IgD-negative memory B cell (primary cell): Measurements from ENCODE around the gene ZNF398. TPM values are rescaled to one million over a fixed set of nuclear protein-coding genes. Genes with fewer than 3 reads are reported as not detected.
A peak's percentile ranks its signal among the peaks of the same experiment; 100 is the strongest.

Source experiments
- H3K27ac Mint-ChIP-seq, 3 donors: one replicate each; pipeline ENCODE4 v1.8.0; 2020 to 2022; ENCODE audit warnings: mild to moderate bottlenecking in 3 of 3, mixed read lengths in 3 of 3, moderate library complexity in 1 of 3
- H3K27me3 Mint-ChIP-seq: one replicate; pipeline ENCODE4 v1.8.0; 2021; ENCODE audit warnings: mixed read lengths
- H3K36me3 Mint-ChIP-seq: one replicate; pipeline ENCODE4 v1.8.0; 2020; ENCODE audit warnings: mild to moderate bottlenecking, mixed read lengths
- H3K4me1 Mint-ChIP-seq, 3 donors: one replicate each; pipeline ENCODE4 v1.8.0; 2020 to 2022; ENCODE audit warnings: mixed read lengths in 3 of 3, mild to moderate bottlenecking in 1 of 3
- H3K4me3 Mint-ChIP-seq, 4 donors: one replicate each; pipeline ENCODE4 v1.8.0; 2020 to 2022; ENCODE audit warnings: mild to moderate bottlenecking in 4 of 4, mixed read lengths in 4 of 4, moderate library complexity in 3 of 4
- H3K9me3 Mint-ChIP-seq, 3 donors: one replicate each; pipeline ENCODE4 v1.8.0; 2020 to 2021; ENCODE audit warnings: mixed read lengths in 3 of 3, mild to moderate bottlenecking in 1 of 3
- polyA plus RNA-seq: library from polyadenylated mRNA; unstranded; fragments of 300-500 nt; fragmentation: Illumina TruSeq; gene quantifications from one replicate; pipeline ENCODE4 v1.2.3, GENCODE V29; 2021

Gene ZNF398
- polyA plus RNA-seq, 1 donor from 2014 or later = 13.2 TPM

DNA sequence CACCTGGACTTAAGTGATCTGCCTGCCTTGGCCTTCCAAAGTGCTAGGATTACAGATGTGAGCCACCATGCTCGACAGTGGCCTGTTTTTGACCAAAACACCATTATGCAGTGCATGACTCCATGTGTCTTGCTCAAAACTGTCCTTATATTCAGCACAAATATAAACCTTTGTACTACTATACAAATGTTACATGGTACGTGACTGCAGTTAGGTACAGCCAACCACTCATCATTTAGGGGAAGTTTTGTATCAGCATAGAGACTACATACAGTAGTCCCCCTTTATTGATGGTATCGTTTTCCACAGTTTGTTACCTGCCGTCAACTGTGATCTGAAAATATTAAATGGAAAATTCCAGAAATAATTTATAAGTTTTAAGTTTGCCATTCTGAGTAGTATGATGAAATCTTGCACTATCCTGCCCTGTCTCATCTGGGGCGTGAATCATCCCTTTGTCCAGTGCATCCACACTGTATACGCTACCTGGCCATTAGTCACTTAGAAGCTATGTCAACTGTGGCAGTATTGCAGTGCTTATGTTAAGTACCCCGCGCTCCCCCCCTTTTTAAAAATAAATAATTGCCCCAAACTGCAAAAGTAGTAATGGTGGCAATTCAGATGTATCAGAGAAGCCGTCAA is 24.8 kb downstream of the ZNF398 start:
- H3K9me3 Mint-ChIP-seq = no peaks in the 10 kb centered on the region
- H3K36me3 Mint-ChIP-seq = no peaks in the 10 kb centered on the region
- H3K4me1 Mint-ChIP-seq = no peaks in the 10 kb centered on the region
- no peaks in the 10 kb centered on the region for H3K27me3 Mint-ChIP-seq
- H3K27ac Mint-ChIP-seq = no peak overlapping the region
- H3K4me3 Mint-ChIP-seq = no peak overlapping the region

GRCh38 chr7:149172534-149172920 is 25.3 kb downstream of the ZNF398 start:
- Mint-ChIP-seq H3K4me1 (no peaks in the 10 kb centered on the region), H3K36me3 (no peaks in the 10 kb centered on the region), H3K27ac (no peak overlapping the region), H3K4me3 (no peak overlapping the region), H3K27me3 (no peaks in the 10 kb centered on the region), H3K9me3 (no peaks in the 10 kb centered on the region)

- H3K27ac Mint-ChIP-seq = no peak overlapping the region
- H3K9me3 Mint-ChIP-seq = no peaks in the 10 kb centered on the region
- no peaks in the 10 kb centered on the region for H3K27me3 Mint-ChIP-seq
- H3K36me3 Mint-ChIP-seq = peaks cover 2% of the 10 kb centered on the region
- H3K4me1 Mint-ChIP-seq = peaks cover 0 to 2% (median 0%) of the 10 kb centered on the region in 3 donors
- H3K4me3 Mint-ChIP-seq = no peak overlapping the region
Measured at GRCh38 chr7:149175150-149175549, 27.9 kb downstream of the ZNF398 start.

DNA sequence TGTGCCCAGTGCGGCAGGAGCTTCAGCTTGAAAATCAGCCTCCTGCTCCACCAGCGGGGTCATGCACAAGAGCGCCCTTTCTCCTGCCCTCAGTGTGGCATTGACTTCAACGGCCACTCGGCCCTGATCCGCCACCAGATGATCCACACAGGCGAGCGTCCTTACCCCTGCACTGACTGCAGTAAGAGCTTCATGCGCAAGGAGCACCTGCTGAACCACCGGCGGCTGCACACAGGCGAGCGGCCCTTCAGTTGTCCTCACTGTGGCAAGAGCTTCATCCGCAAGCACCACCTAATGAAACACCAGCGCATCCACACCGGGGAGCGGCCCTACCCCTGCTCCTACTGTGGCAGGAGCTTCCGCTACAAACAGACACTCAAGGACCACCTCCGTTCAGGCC is 32.0 kb downstream of the ZNF398 start:
- H3K27ac Mint-ChIP-seq = no peak overlapping the region

GRCh38 chr7:149180722-149181449 is 33.6 kb downstream of the ZNF398 start:
- peaks cover 0 to 2% (median 0%) of the 10 kb centered on the region in 3 donors for H3K4me1 Mint-ChIP-seq
- H3K4me3 Mint-ChIP-seq = no peak overlapping the region
- peaks cover 2% of the 10 kb centered on the region for H3K36me3 Mint-ChIP-seq
- no peak overlapping the region for H3K27ac Mint-ChIP-seq
- H3K27me3 Mint-ChIP-seq = no peaks in the 10 kb centered on the region
- H3K9me3 Mint-ChIP-seq = no peaks in the 10 kb centered on the region

More for the DNA sequence above, 32.0 kb downstream of the ZNF398 start:
- no peaks in the 10 kb centered on the region for H3K27me3 Mint-ChIP-seq
- H3K9me3 Mint-ChIP-seq = no peaks in the 10 kb centered on the region
- peaks cover 2% of the 10 kb centered on the region for H3K36me3 Mint-ChIP-seq
- H3K4me3 Mint-ChIP-seq = no peak overlapping the region
- peaks cover 0 to 2% (median 0%) of the 10 kb centered on the region in 3 donors for H3K4me1 Mint-ChIP-seq

- Mint-ChIP-seq H3K4me1 (peaks cover 0 to 2% (median 0%) of the 10 kb centered on the region in 3 donors), H3K36me3 (peaks cover 2% of the 10 kb centered on the region), H3K9me3 (no peaks in the 10 kb centered on the region), H3K27me3 (no peaks in the 10 kb centered on the region), H3K27ac (no peak overlapping the region), H3K4me3 (no peak overlapping the region)
Measured at GRCh38 chr7:149181450-149181790, 34.2 kb downstream of the ZNF398 start.

- H3K27me3 Mint-ChIP-seq = no peaks in the 10 kb centered on the region
- no peaks in the 10 kb centered on the region for H3K9me3 Mint-ChIP-seq
- no peaks in the 10 kb centered on the region for H3K36me3 Mint-ChIP-seq
- peak overlapping the region in 1 of 3 donors; percentile 35 for H3K27ac Mint-ChIP-seq
- H3K4me1 Mint-ChIP-seq = peaks cover 0 to 5% (median 2%) of the 10 kb centered on the region in 3 donors
- H3K4me3 Mint-ChIP-seq = no peak overlapping the region
Measured at GRCh38 chr7:149184274-149184673, 37.0 kb downstream of the ZNF398 start.

- Mint-ChIP-seq H3K4me1 (peaks cover 0 to 9% (median 6%) of the 10 kb centered on the region in 3 donors), H3K9me3 (no peaks in the 10 kb centered on the region), H3K27me3 (peaks cover 2% of the 10 kb centered on the region), H3K27ac (peak overlapping the region in 1 of 3 donors; percentile 76), H3K4me3 (peak overlapping the region in 1 of 4 donors; percentile 30), H3K36me3 (no peaks in the 10 kb centered on the region)
Measured at GRCh38 chr7:149188213-149188612, 41.0 kb downstream of the ZNF398 start.

DNA sequence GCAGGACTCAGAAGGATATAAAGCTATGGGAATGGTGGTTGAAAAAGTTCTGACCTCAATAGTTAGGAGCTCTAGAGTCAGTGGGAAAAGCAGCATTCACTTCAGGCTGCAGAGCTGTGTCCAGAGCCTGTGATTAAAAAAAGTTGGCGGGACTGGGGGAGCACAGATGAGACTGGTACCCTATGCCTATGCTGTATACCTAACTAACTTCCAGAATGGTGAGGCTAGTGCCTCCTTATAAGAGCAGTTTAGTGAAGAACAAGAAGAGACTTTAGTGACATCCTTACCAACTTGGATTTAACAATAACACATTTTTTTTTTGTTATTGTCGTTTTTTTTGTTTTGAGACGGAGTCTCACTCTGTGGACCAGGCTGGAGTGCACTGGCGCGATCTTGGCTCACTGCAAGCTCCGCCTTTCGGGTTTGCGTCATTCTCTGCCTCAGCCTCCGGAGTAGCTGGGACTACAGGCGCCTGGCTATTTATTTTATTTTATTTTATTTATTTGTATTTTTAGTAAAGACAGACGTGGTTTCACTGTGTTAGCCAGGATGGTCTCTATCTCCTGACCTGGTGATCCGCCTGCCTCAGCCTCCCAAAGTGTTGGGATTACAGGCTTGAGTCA is 41.5 kb downstream of the ZNF398 start:
- H3K9me3 Mint-ChIP-seq = no peaks in the 10 kb centered on the region
- H3K27me3 Mint-ChIP-seq = peaks cover 2% of the 10 kb centered on the region
- peak overlapping the region in 1 of 3 donors; percentile 76 for H3K27ac Mint-ChIP-seq
- H3K36me3 Mint-ChIP-seq = no peaks in the 10 kb centered on the region
- H3K4me1 Mint-ChIP-seq = peaks cover 0 to 9% (median 6%) of the 10 kb centered on the region in 3 donors
- peak overlapping the region in 1 of 4 donors; percentile 30 for H3K4me3 Mint-ChIP-seq

GRCh38 chr7:149191851-149192250 is 44.6 kb downstream of the ZNF398 start:
- Mint-ChIP-seq H3K27me3 (peaks cover 2% of the 10 kb centered on the region), H3K36me3 (no peaks in the 10 kb centered on the region), H3K9me3 (no peaks in the 10 kb centered on the region), H3K4me3 (peak overlapping the region; percentile 58 to 81 (median 80)), H3K27ac (peak overlapping the region in 1 of 3 donors; percentile 71), H3K4me1 (peaks cover 3 to 17% (median 9%) of the 10 kb centered on the region in 3 donors)

DNA sequence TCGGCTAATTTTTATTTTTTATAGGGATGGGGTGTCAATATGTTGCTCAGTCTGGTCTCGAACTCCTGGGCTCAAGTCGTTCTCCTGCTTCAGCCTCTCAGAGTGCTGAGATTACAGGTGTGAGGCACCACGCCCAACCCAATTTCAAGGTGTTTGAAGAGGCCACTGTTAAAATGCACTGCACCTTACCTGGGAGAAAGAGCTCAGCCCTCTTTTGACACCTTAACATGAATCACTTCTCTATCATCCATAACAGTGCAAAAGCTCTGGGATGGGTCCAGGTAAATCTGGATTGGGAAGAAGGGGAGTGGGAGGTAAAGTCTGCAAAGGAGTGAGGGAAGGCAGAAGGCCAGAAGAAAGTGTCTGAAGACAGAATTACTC is 47.5 kb downstream of the ZNF398 start:
- no peaks in the 10 kb centered on the region for H3K36me3 Mint-ChIP-seq
- H3K9me3 Mint-ChIP-seq = no peaks in the 10 kb centered on the region
- peaks cover 4 to 28% (median 4%) of the 10 kb centered on the region in 3 donors for H3K4me1 Mint-ChIP-seq
- peaks cover 2% of the 10 kb centered on the region for H3K27me3 Mint-ChIP-seq
- peak overlapping the region in 2 of 3 donors; percentile 20 to 23 for H3K27ac Mint-ChIP-seq
- peak overlapping the region; percentile 72 to 90 (median 86) for H3K4me3 Mint-ChIP-seq

GRCh38 chr7:149195180-149196150 is 48.2 kb downstream of the ZNF398 start, which contains the start of gene ZNF282:
Gene ZNF282, plus strand, starts transcription at chr7:149195546. Its CDS starts 44 bp downstream, at chr7:149195590.
- peaks cover 2% of the 10 kb centered on the region for H3K27me3 Mint-ChIP-seq
- H3K9me3 Mint-ChIP-seq = no peaks in the 10 kb centered on the region
- H3K4me1 Mint-ChIP-seq = peaks cover 4 to 30% (median 6%) of the 10 kb centered on the region in 3 donors

GRCh38 chr7:149196151-149196704 is 49.0 kb downstream of the ZNF398 start:
- Mint-ChIP-seq H3K27ac (peak overlapping the region; percentile 46 to 87 (median 82)), H3K27me3 (no peaks in the 10 kb centered on the region), H3K9me3 (no peaks in the 10 kb centered on the region), H3K36me3 (peaks cover 8% of the 10 kb centered on the region), H3K4me1 (peaks cover 4 to 27% (median 7%) of the 10 kb centered on the region in 3 donors), H3K4me3 (peak overlapping the region; percentile 86 to 98 (median 92))

More at GRCh38 chr7:149195180-149196150, 48.2 kb downstream of the ZNF398 start, which contains the start of gene ZNF282:
- peak within 1 kb of the TSS; percentile 86 to 98 (median 92) for H3K4me3 Mint-ChIP-seq
- H3K27ac Mint-ChIP-seq = peak within 1 kb of the TSS; percentile 46 to 87 (median 82)
- H3K36me3 Mint-ChIP-seq = peaks cover 4% of the 10 kb centered on the region

DNA sequence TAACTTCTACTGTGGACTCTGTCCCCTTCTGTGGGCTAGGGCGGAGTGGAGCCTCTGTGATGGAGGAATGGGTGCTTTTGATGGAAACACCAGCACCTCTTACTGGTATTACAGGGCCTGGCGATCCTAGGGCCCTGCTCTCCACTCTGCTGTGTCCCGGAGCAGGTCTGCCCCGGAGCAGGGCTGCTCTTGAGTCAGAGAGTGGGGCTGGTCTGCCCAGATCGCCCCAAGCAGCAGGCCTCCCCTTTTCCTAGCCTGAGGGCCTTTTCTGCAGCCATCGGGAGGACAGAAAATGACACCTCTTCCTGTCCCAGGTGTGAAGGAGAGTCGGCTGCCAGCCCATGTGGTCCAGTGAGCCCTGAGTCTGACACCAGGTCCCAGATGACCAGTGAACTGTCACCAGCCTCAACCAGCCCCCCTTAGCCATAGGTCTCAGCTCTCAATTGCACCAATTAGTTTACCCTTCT is 49.5 kb downstream of the ZNF398 start:
- H3K9me3 Mint-ChIP-seq = no peaks in the 10 kb centered on the region
- H3K36me3 Mint-ChIP-seq = peaks cover 9% of the 10 kb centered on the region
- H3K4me1 Mint-ChIP-seq = peaks cover 4 to 24% (median 8%) of the 10 kb centered on the region in 3 donors
- H3K27ac Mint-ChIP-seq = peak overlapping the region in 2 of 3 donors; percentile 82 to 87
- no peaks in the 10 kb centered on the region for H3K27me3 Mint-ChIP-seq
- H3K4me3 Mint-ChIP-seq = peak overlapping the region; percentile 86 to 98 (median 92)
